ENCODE measurements around the gene TMOD4. TPM values are rescaled to one million over a fixed set of nuclear protein-coding genes. Genes with fewer than 3 reads are reported as not detected.
"Not testable (repeated sequence)": the region's sequence is repeated elsewhere in the genome, so short reads cannot be mapped to it uniquely, and the experiment has no call there.

The TMOD4 gene
- not detected for total RNA-seq
- long read RNA-seq: 0 reads

GRCh38 chr1:151175863-151176262, at the start of gene TMOD4:
TSS of gene TMOD4 (minus strand) at chr1:151175981. CDS start at chr1:151174875, 1,106 bp downstream.
- ATAC-seq: peak in 1 of 2 donors; percentile 41

GRCh38 chr1:151222130-151222529, 46.3 kb upstream of the TMOD4 start:
- DNase-seq (no peak), ATAC-seq (peak; percentile 65 to 71)
- intact Hi-C loops (cut with DNase I): no loop called here

More at GRCh38 chr1:151175863-151176262, at the start of gene TMOD4:
- DNase-seq: no peak
- intact Hi-C loops (cut with DNase I): no loop called here

- intact Hi-C loops (cut with DNase I): no loop called here
- no peak for ATAC-seq
- no peak for DNase-seq
Observed at GRCh38 chr1:151221616-151222015, 45.8 kb upstream of the TMOD4 start.

- intact Hi-C loops (cut with DNase I): no loop called here
- ATAC-seq (no peak), DNase-seq (no peak)
Observed at GRCh38 chr1:151213560-151213959, 37.8 kb upstream of the TMOD4 start.

- no peak for DNase-seq
- no peak for ATAC-seq
- intact Hi-C loops (cut with DNase I): no loop called here
Observed at GRCh38 chr1:151211972-151212705, 36.4 kb upstream of the TMOD4 start.

GRCh38 chr1:151210830-151211229, 35.0 kb upstream of the TMOD4 start:
- DNase-seq (no peak), ATAC-seq (no peak)
- intact Hi-C loops (cut with DNase I): no loop called here

- intact Hi-C loops (cut with DNase I); ATAC-seq: not testable (repeated sequence)
Observed at GRCh38 chr1:151205381-151205965, 29.7 kb upstream of the TMOD4 start.

GRCh38 chr1:151199873-151200581, 24.2 kb upstream of the TMOD4 start:
- ATAC-seq: peak in 1 of 2 donors; percentile 18
- intact Hi-C loops (cut with DNase I): loop anchor here in 1 of 2 donors (5.0 to 10.0 kb wide), 2 partner anchors 52 to 145 kb away; partner anchors contain the start of genes PSMD4 and RFX5
- DNase-seq: no peak

More at GRCh38 chr1:151205381-151205965, 29.7 kb upstream of the TMOD4 start:
- DNase-seq: not testable (repeated sequence)

- ATAC-seq (peak; percentile 94 to 97), DNase-seq (peak; percentile 100)
- intact Hi-C loops (cut with DNase I): loop anchor here in 1 of 2 donors (5.0 to 10.0 kb wide), 2 partner anchors 54 to 146 kb away; partner anchors contain the start of genes PSMD4 and RFX5
Observed at GRCh38 chr1:151198254-151199127, 22.7 kb upstream of the TMOD4 start, which contains the start of gene PIP5K1A. TSS of gene PIP5K1A (plus strand) at chr1:151198552. CDS start at chr1:151198997, 445 bp downstream.

- DNase-seq (no peak), ATAC-seq (no peak)
- intact Hi-C loops (cut with DNase I): loop anchor here (2.0 to 10.0 kb wide), 3 partner anchors 54 to 147 kb away; partner anchors contain the start of genes PSMD4 (in 1 of the 2) and RFX5 (in 1 of the 2)
Observed at GRCh38 chr1:151197863-151198253, 22.1 kb upstream of the TMOD4 start.

GRCh38 chr1:151196292-151196800, 20.6 kb upstream of the TMOD4 start:
- intact Hi-C loops (cut with DNase I): loop anchor here (2.0 to 10.0 kb wide), 3 partner anchors 56 to 148 kb away; partner anchors contain the start of genes PSMD4 (in 1 of the 2) and RFX5 (in 1 of the 2)
- ATAC-seq (peak; percentile 9 to 13), DNase-seq (peak; percentile 51)

- ATAC-seq (peak in 1 of 2 donors; percentile 30), DNase-seq (peak; percentile 73)
- intact Hi-C loops (cut with DNase I): loop anchor here in 1 of 2 donors (5.0 to 10.0 kb wide), 2 partner anchors 57 to 150 kb away; partner anchors contain the start of genes PSMD4 and RFX5
Observed at GRCh38 chr1:151194894-151195594, 19.3 kb upstream of the TMOD4 start.

- intact Hi-C loops (cut with DNase I): loop anchor here in 1 of 2 donors (10.0 kb wide), 1 partner anchor 151 kb away; the partner anchor contains the start of gene RFX5
- DNase-seq: no peak
Observed at GRCh38 chr1:151193856-151194255, 18.1 kb upstream of the TMOD4 start.

GRCh38 chr1:151193304-151193703, 17.5 kb upstream of the TMOD4 start:
- no peak for DNase-seq
- no peak for ATAC-seq
- intact Hi-C loops (cut with DNase I): loop anchor here in 1 of 2 donors (10.0 kb wide), 1 partner anchor 151 kb away; the partner anchor contains the start of gene RFX5

More at GRCh38 chr1:151193856-151194255, 18.1 kb upstream of the TMOD4 start:
- no peak for ATAC-seq

- ATAC-seq (no peak), DNase-seq (no peak)
- intact Hi-C loops (cut with DNase I): loop anchor here in 1 of 2 donors (10.0 kb wide), 1 partner anchor 153 kb away; the partner anchor contains the start of gene RFX5
Observed at GRCh38 chr1:151192047-151192446, 16.3 kb upstream of the TMOD4 start.

- ATAC-seq: peak; percentile 98
- intact Hi-C loops (cut with DNase I): loop anchor here in 1 of 2 donors (10.0 kb wide), 1 partner anchor 155 kb away; the partner anchor contains the start of gene RFX5
- peak; percentile 87 for DNase-seq
Observed at GRCh38 chr1:151189637-151190445, 14.1 kb upstream of the TMOD4 start, which contains the start of gene VPS72. TSS of gene VPS72 (minus strand) at chr1:151190197. CDS start at chr1:151190121, 76 bp downstream.

All from left cardiac atrium (tissue), 4 donors.